H9 (cell line): Measurements from ENCODE around the gene PCDH9. TPM values are rescaled to one million over a fixed set of nuclear protein-coding genes. Genes with fewer than 3 reads are reported as not detected.

ENCODE experiments used
- DNase-seq: peaks from one replicate; pipeline ENCODE4 v3.0.0-alpha.2; 2017
- H2AFZ ChIP-seq: one replicate; pipeline ENCODE4 v1.6.1; 2013; ENCODE audit warnings: mild to moderate bottlenecking, low read length, control low read depth, moderate library complexity
- H2AK5ac ChIP-seq: 2 replicates; pipeline ENCODE4 v1.6.1; 2013; ENCODE audit warnings: low read length, control low read depth, mixed read lengths; ENCODE audit not compliant: insufficient read length
- H2BK120ac ChIP-seq: one replicate; pipeline ENCODE4 v1.6.1; 2013; ENCODE audit warnings: low read depth, mild to moderate bottlenecking, low read length, control low read depth, inconsistent platforms; ENCODE audit not compliant: poor library complexity, severe bottlenecking
- H2BK12ac ChIP-seq: 2 replicates; pipeline ENCODE4 v1.6.1; 2013; ENCODE audit warnings: low read length, control low read depth, mixed read lengths, low read depth; ENCODE audit not compliant: insufficient read length
- H2BK15ac ChIP-seq: 2 replicates; pipeline ENCODE4 v1.6.1; 2013; ENCODE audit warnings: low read depth, low read length, control low read depth
- H2BK20ac ChIP-seq: one replicate; pipeline ENCODE4 v1.6.1; 2013; ENCODE audit warnings: low read depth, mild to moderate bottlenecking, low read length, control low read depth, inconsistent platforms; ENCODE audit not compliant: poor library complexity, severe bottlenecking
- H2BK5ac ChIP-seq: 2 replicates; pipeline ENCODE4 v1.6.1; 2013; ENCODE audit warnings: low read length, control low read depth, mixed read lengths; ENCODE audit not compliant: insufficient read length
- H3K14ac ChIP-seq: 2 replicates; pipeline ENCODE4 v1.6.1; 2013; ENCODE audit warnings: low read length, control low read depth; ENCODE audit not compliant: insufficient read depth
- H3K18ac ChIP-seq: 2 replicates; pipeline ENCODE4 v1.6.1; 2013; ENCODE audit warnings: low read depth, mild to moderate bottlenecking, mixed read lengths, low read length, control low read depth; ENCODE audit not compliant: insufficient read length
- H3K23ac ChIP-seq: 2 replicates; pipeline ENCODE4 v1.6.1; 2013; ENCODE audit warnings: low read length, control low read depth, mixed read lengths, low read depth; ENCODE audit not compliant: insufficient read length
- H3K23me2 ChIP-seq: 2 replicates; pipeline ENCODE4 v1.6.1; 2013; ENCODE audit warnings: low read depth, mild to moderate bottlenecking, mixed read lengths, low read length, control low read depth; ENCODE audit not compliant: insufficient read length, poor library complexity, severe bottlenecking
- H3K27ac ChIP-seq: 2 replicates; pipeline ENCODE4 v1.5.1; 2013; ENCODE audit warnings: low read length, control low read depth, mixed read lengths, low read depth; ENCODE audit not compliant: insufficient read length
- H3K27me3 ChIP-seq: 2 replicates; pipeline ENCODE4 v1.6.1; 2013; ENCODE audit warnings: low read length, control low read depth, inconsistent platforms; ENCODE audit not compliant: insufficient read depth
- H3K4ac ChIP-seq: 2 replicates; pipeline ENCODE4 v1.6.1; 2013; ENCODE audit warnings: low read depth, mild to moderate bottlenecking, control low read depth, inconsistent platforms, low read length, moderate library complexity
- H3K4me1 ChIP-seq: 2 replicates; pipeline ENCODE4 v1.6.1; 2013; ENCODE audit warnings: low read length, control low read depth, inconsistent platforms; ENCODE audit not compliant: insufficient read depth
- H3K4me2 ChIP-seq: 2 replicates; pipeline ENCODE4 v1.6.1; 2013; ENCODE audit warnings: low read length, control low read depth, mixed read lengths; ENCODE audit not compliant: insufficient read length, insufficient read depth
- H3K56ac ChIP-seq: 2 replicates; pipeline ENCODE4 v1.6.1; 2013; ENCODE audit warnings: low read depth, mild to moderate bottlenecking, mixed read lengths, low read length, control low read depth; ENCODE audit not compliant: insufficient read length
- H3K79me1 ChIP-seq: 2 replicates; pipeline ENCODE4 v1.6.1; 2013; ENCODE audit warnings: low read depth, mild to moderate bottlenecking, moderate library complexity, low read length, control low read depth, inconsistent platforms; ENCODE audit not compliant: insufficient read depth, poor library complexity, severe bottlenecking
- H3K79me2 ChIP-seq: 2 replicates; pipeline ENCODE4 v1.6.1; 2013; ENCODE audit warnings: low read length, control low read depth, inconsistent platforms; ENCODE audit not compliant: insufficient read depth
- H3K9ac ChIP-seq: 2 replicates; pipeline ENCODE4 v1.6.1; 2013; ENCODE audit warnings: low read length, control low read depth, mixed read lengths; ENCODE audit not compliant: insufficient read length; ENCODE audit errors: extremely low read depth
- H3K9me3 ChIP-seq: one replicate; pipeline ENCODE4 v1.6.1; 2013; ENCODE audit warnings: low read depth, low read length, inconsistent platforms; ENCODE audit not compliant: control insufficient read depth
- H3T11ph ChIP-seq: one replicate; pipeline ENCODE4 v1.6.1; 2013; ENCODE audit warnings: mild to moderate bottlenecking, low read length, control low read depth, inconsistent platforms
- H4K20me1 ChIP-seq: one replicate; pipeline ENCODE4 v1.6.1; 2013; ENCODE audit not compliant: control insufficient read depth, insufficient read length, insufficient read depth
- H4K5ac ChIP-seq: 2 replicates; pipeline ENCODE4 v1.6.1; 2013; ENCODE audit warnings: low read depth, mild to moderate bottlenecking, mixed read lengths, low read length, control low read depth; ENCODE audit not compliant: insufficient read length
- H4K8ac ChIP-seq: replicated peaks from 2 replicates; pipeline ENCODE4 v1.6.1; 2013; ENCODE audit warnings: low read length, control low read depth, mixed read lengths, low read depth; ENCODE audit not compliant: insufficient read length
- H4K91ac ChIP-seq: 2 replicates; pipeline ENCODE4 v1.6.1; 2013; ENCODE audit warnings: low read depth, mild to moderate bottlenecking, moderate library complexity, mixed read lengths, low read length, control low read depth; ENCODE audit not compliant: insufficient read length
- H3K27ac Mint-ChIP-seq, 3 experiments: 2 replicates in 2 of 3; 3 replicates in 1 of 3; pipeline ENCODE4 v1.8.0; 2020 to 2021; ENCODE audit warnings: mixed read lengths in 3 of 3, mild to moderate bottlenecking in 1 of 3, moderate library complexity in 1 of 3
- H3K27me3 Mint-ChIP-seq: 2 replicates; pipeline ENCODE4 v1.8.0; 2021; ENCODE audit warnings: low read depth, mild to moderate bottlenecking, moderate library complexity, mixed read lengths
- H3K36me3 Mint-ChIP-seq, 3 experiments: 2 replicates in 2 of 3; 3 replicates in 1 of 3; pipeline ENCODE4 v1.8.0; 2020 to 2021; ENCODE audit warnings: low read depth in 3 of 3, mixed read lengths in 3 of 3; ENCODE audit not compliant: insufficient read depth in 1 of 3
- H3K4me1 Mint-ChIP-seq, 2 experiments: 2 replicates each; pipeline ENCODE4 v1.8.0; 2020; ENCODE audit warnings: mixed read lengths in 2 of 2
- H3K4me3 Mint-ChIP-seq, 2 experiments: 2 replicates in 1 of 2; 3 replicates in 1 of 2; pipeline ENCODE4 v1.8.0; 2020 to 2021; ENCODE audit warnings: mild to moderate bottlenecking in 2 of 2, mixed read lengths in 2 of 2, moderate library complexity in 1 of 2
- H3K9me3 Mint-ChIP-seq, 2 experiments: 2 replicates in 1 of 2; 3 replicates in 1 of 2; pipeline ENCODE4 v1.8.0; 2020; ENCODE audit warnings: mild to moderate bottlenecking in 2 of 2, mixed read lengths in 2 of 2, moderate library complexity in 1 of 2
- CTCF ChIP-seq: fragments of 200-600 bp; sonication (generic); conservative IDR thresholded peaks from 3 replicates; pipeline ENCODE4 v1.8.0; 2021; ENCODE audit warnings: antibody characterized with exemption, mild to moderate bottlenecking
- WGBS: extraction: QIAGEN DNeasy Blood & Tissue Kit; methylation state at CpG from one replicate; pipeline ENCODE4 v1.1.7; 2013; ENCODE audit warnings: missing lambda C conversion rate, low lambda C conversion rate, mixed read lengths; ENCODE audit not compliant: insufficient read length; ENCODE audit errors: extremely low coverage; 5-methylcytosine and 5-hydroxymethylcytosine counted together
- total RNA-seq: library from RNA; stranded (reverse); gene quantifications from 2 replicates; pipeline ENCODE4 v1.2.1, GENCODE V29; 2021

Gene PCDH9
- total RNA-seq, 1 experiment from 2014 or later: 0.11 TPM

- H3K23me2 ChIP-seq: no peaks in the 10 kb centered on the region
- no peak overlapping the region for H2BK15ac ChIP-seq
- H4K5ac ChIP-seq: no peak overlapping the region
- H3K18ac ChIP-seq: no peak overlapping the region
- no peaks in the 10 kb centered on the region for H4K20me1 ChIP-seq
- no peak overlapping the region for H3K9ac ChIP-seq
- H2BK5ac ChIP-seq: no peak overlapping the region
- H3K4ac ChIP-seq: no peak overlapping the region
- no peak overlapping the region for H4K8ac ChIP-seq
- H3K9me3 Mint-ChIP-seq: no peaks in the 10 kb centered on the region
- no peak for DNase-seq
- H3T11ph ChIP-seq: no peak overlapping the region
- no peak overlapping the region for H3K4me3 Mint-ChIP-seq
- H3K14ac ChIP-seq: no peak overlapping the region
- no peaks in the 10 kb centered on the region for H3K36me3 Mint-ChIP-seq
- no peak overlapping the region for H2AFZ ChIP-seq
- no peak overlapping the region for H3K27ac ChIP-seq
- no peak overlapping the region; a peak in 1 of 7 replicates for H3K27ac Mint-ChIP-seq
- H3K4me2 ChIP-seq: no peak overlapping the region
- H2BK20ac ChIP-seq: no peak overlapping the region
- H3K79me2 ChIP-seq: no peaks in the 10 kb centered on the region
- H3K79me1 ChIP-seq: no peaks in the 10 kb centered on the region
- H2BK12ac ChIP-seq: no peak overlapping the region
- H3K9me3 ChIP-seq: no peaks in the 10 kb centered on the region
- H3K27me3 ChIP-seq: no peaks in the 10 kb centered on the region
- H4K91ac ChIP-seq: no peak overlapping the region
- H3K27me3 Mint-ChIP-seq: no peaks in the 10 kb centered on the region
- no peak overlapping the region for H2BK120ac ChIP-seq
- no peak overlapping the region for H3K23ac ChIP-seq
- no peaks in the 10 kb centered on the region for H3K4me1 ChIP-seq
- WGBS: no CpG with 5 or more reads among the region's 1 CpG
- no peak overlapping the region for H3K56ac ChIP-seq
- no peak overlapping the region for H2AK5ac ChIP-seq
- no peak for TF ChIP-seq CTCF
- H3K4me1 Mint-ChIP-seq: peaks cover 2 to 3% of the 10 kb centered on the region in 2 experiments
Measured at GRCh38 chr13:66537417-66537816, 692.7 kb downstream of the PCDH9 start.
